ENCODE measurements around the gene KLF16.

The KLF16 gene

GRCh38 chr19:1813192-1814182, 49.9 kb downstream of the KLF16 start:
- no peak for DNase-seq (ENCODE audit: extremely low spot score)
- no peak for TF ChIP-seq SUZ12 (IDR thresholded peaks at IDR 0.05)
- no peak for TF ChIP-seq BHLHE40 (IDR thresholded peaks at IDR 0.05; ENCODE audit: borderline replicate concordance)
- no peak for TF ChIP-seq FOXK2 (IDR thresholded peaks at IDR 0.05)
- TF ChIP-seq TARDBP (IDR thresholded peaks at IDR 0.05), result no peak
- no peak for TF ChIP-seq ZNF384 (IDR thresholded peaks at IDR 0.05)
- no peak for TF ChIP-seq LEF1 (IDR thresholded peaks at IDR 0.05; ENCODE audit: borderline replicate concordance)
- TF ChIP-seq CTBP1 (IDR thresholded peaks at IDR 0.05; ENCODE audit: borderline replicate concordance), result no peak
- TF ChIP-seq ELF4 (IDR thresholded peaks at IDR 0.05), result no peak
- no peak for TF ChIP-seq L3MBTL2 (conservative IDR thresholded peaks at IDR 0.05)
- no peak for TF ChIP-seq HDGF (IDR thresholded peaks at IDR 0.05; ENCODE audit: borderline replicate concordance)
- CTCF ChIA-PET, result interaction anchor here (1.0 to 2.7 kb wide), 4 partner anchors 13 to 141 kb away, joined by 3 to 8 read pairs (median 4); no protein-coding TSS in a partner anchor
- POLR2A ChIA-PET, result interaction anchor here (1.6 kb wide), 1 partner anchor 12 kb away, joined by 4 read pairs; no protein-coding TSS in a partner anchor

DNA sequence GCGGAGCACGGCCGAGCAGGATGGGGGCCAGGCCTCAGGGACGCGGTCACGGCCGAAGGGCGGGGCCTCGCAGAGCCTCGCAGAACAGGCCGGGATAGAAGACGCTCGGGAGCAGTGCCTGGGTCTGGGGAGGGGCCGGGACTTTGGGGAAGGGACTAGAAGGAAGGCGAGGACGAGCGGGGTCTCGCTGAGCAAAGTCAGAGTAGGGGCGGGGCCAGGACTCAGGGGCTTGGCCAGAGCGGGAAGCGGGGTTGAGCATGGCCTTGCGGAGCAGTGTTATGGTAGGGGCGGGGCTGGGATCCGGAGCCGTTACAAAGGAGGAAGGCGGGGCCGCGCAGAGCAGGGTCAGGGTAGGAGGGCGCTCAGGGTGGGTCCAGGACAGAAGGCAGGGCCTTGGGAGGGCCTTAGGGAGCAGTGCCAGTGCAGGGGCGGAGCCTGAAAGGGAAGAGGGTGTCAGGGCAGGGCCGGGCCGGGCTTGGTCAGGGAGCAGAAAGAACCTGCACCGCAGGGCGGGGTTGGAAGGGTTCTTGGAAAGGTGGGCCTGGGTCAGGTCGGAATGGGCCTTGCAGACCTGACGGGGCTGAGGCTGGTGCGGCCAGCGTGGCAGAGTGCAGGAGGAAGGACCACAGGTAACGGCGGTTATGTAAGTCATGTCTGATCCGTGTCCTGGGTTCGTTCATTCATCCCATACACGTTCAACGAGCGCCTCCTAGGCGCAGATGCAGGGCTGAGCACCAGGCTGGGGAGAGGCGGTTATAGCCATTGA, 50.8 kb downstream of the KLF16 start:
- TF ChIP-seq PKNOX1 (IDR thresholded peaks at IDR 0.05), result no peak
- peak; percentile 41; the same call in 1 of the 2 replicates for TF ChIP-seq L3MBTL2 (conservative IDR thresholded peaks at IDR 0.05)
- ChIA-PET CTCF (no interaction called here), POLR2A (no interaction called here)
- peak; percentile 99 for DNase-seq (ENCODE audit: extremely low spot score)

GRCh38 chr19:1811942-1812425, 51.4 kb downstream of the KLF16 start, which contains the start of gene ATP8B3:
TSS of gene ATP8B3 (minus strand) at chr19:1812276. CDS start at chr19:1811736, 540 bp downstream.
- CTCF ChIA-PET, result no interaction called here
- no peak for TF ChIP-seq FOXM1 (IDR thresholded peaks at IDR 0.05; ENCODE audit: borderline replicate concordance)
- no peak for TF ChIP-seq SP1 (IDR thresholded peaks at IDR 0.05)
- TF ChIP-seq PKNOX1 (IDR thresholded peaks at IDR 0.05), result no peak
- TF ChIP-seq ELF4 (IDR thresholded peaks at IDR 0.05), result no peak
- TF ChIP-seq NFRKB (IDR thresholded peaks at IDR 0.05), result no peak
- no peak for TF ChIP-seq SUZ12 (IDR thresholded peaks at IDR 0.05)
- no peak for TF ChIP-seq FOXA1 (IDR thresholded peaks at IDR 0.05)
- no peak for TF ChIP-seq CTBP1 (IDR thresholded peaks at IDR 0.05; ENCODE audit: borderline replicate concordance)
- no peak for TF ChIP-seq FOXK2 (IDR thresholded peaks at IDR 0.05)
- no peak for TF ChIP-seq ZNF384 (IDR thresholded peaks at IDR 0.05)
- no peak for DNase-seq (ENCODE audit: extremely low spot score)
- POLR2A ChIA-PET, result no interaction called here

- ChIA-PET POLR2A (no interaction called here), CTCF (interaction anchor here (2.5 kb wide), 1 partner anchor 15 kb away, joined by 8 read pairs; no protein-coding TSS in a partner anchor)
- TF ChIP-seq FOXM1 (IDR thresholded peaks at IDR 0.05; ENCODE audit: borderline replicate concordance) (no peak), SUZ12 (IDR thresholded peaks at IDR 0.05) (no peak), TARDBP (IDR thresholded peaks at IDR 0.05) (no peak), FOXK2 (IDR thresholded peaks at IDR 0.05) (no peak), CTBP1 (IDR thresholded peaks at IDR 0.05; ENCODE audit: borderline replicate concordance) (no peak), SP1 (IDR thresholded peaks at IDR 0.05) (no peak), ARNT (IDR thresholded peaks at IDR 0.05) (no peak), NFRKB (IDR thresholded peaks at IDR 0.05) (no peak), ZNF384 (IDR thresholded peaks at IDR 0.05) (no peak), HDGF (IDR thresholded peaks at IDR 0.05; ENCODE audit: borderline replicate concordance) (no peak), PKNOX1 (IDR thresholded peaks at IDR 0.05) (no peak), L3MBTL2 (conservative IDR thresholded peaks at IDR 0.05) (no peak), BHLHE40 (IDR thresholded peaks at IDR 0.05; ENCODE audit: borderline replicate concordance) (no peak), ELF4 (IDR thresholded peaks at IDR 0.05) (no peak), FOXA1 (IDR thresholded peaks at IDR 0.05) (no peak), LEF1 (IDR thresholded peaks at IDR 0.05; ENCODE audit: borderline replicate concordance) (no peak)
- no peak for DNase-seq (ENCODE audit: extremely low spot score)
These were observed 51.9 kb downstream of the KLF16 start for GRCh38 chr19:1811472-1811894.

GRCh38 chr19:1810439-1811160, 52.8 kb downstream of the KLF16 start:
- DNase-seq (ENCODE audit: extremely low spot score), result no peak
- CTCF ChIA-PET, result interaction anchor here (0.5 to 2.5 kb wide), 3 partner anchors 16 to 1316 kb away, joined by 3 to 8 read pairs (median 8); no protein-coding TSS in a partner anchor
- POLR2A ChIA-PET, result interaction anchor here (0.6 kb wide), 1 partner anchor 103 kb away, joined by 3 read pairs; no protein-coding TSS in a partner anchor
- no peak for TF ChIP-seq NFRKB (IDR thresholded peaks at IDR 0.05)
- no peak for TF ChIP-seq FOXM1 (IDR thresholded peaks at IDR 0.05; ENCODE audit: borderline replicate concordance)
- no peak for TF ChIP-seq CTBP1 (IDR thresholded peaks at IDR 0.05; ENCODE audit: borderline replicate concordance)
- TF ChIP-seq PKNOX1 (IDR thresholded peaks at IDR 0.05), result no peak
- TF ChIP-seq ELF4 (IDR thresholded peaks at IDR 0.05), result no peak
- no peak for TF ChIP-seq FOXK2 (IDR thresholded peaks at IDR 0.05)
- no peak for TF ChIP-seq SP1 (IDR thresholded peaks at IDR 0.05)
- no peak for TF ChIP-seq SUZ12 (IDR thresholded peaks at IDR 0.05)
- no peak for TF ChIP-seq TARDBP (IDR thresholded peaks at IDR 0.05)
- TF ChIP-seq ARNT (IDR thresholded peaks at IDR 0.05), result no peak
- TF ChIP-seq LEF1 (IDR thresholded peaks at IDR 0.05; ENCODE audit: borderline replicate concordance), result no peak
- TF ChIP-seq ZNF384 (IDR thresholded peaks at IDR 0.05), result no peak
- no peak for TF ChIP-seq BHLHE40 (IDR thresholded peaks at IDR 0.05; ENCODE audit: borderline replicate concordance)
- TF ChIP-seq HDGF (IDR thresholded peaks at IDR 0.05; ENCODE audit: borderline replicate concordance), result no peak
- TF ChIP-seq FOXA1 (IDR thresholded peaks at IDR 0.05), result no peak
- no peak for TF ChIP-seq L3MBTL2 (conservative IDR thresholded peaks at IDR 0.05)
